HG02938 (cell line): ENCODE results near the gene ZNF622.
"Not testable (repeated sequence)": the region's sequence is repeated elsewhere in the genome, so short reads cannot be mapped to it uniquely, and the experiment has no call there.

ENCODE experiments used
- ATAC-seq: cut with Tn5 transposase; IDR thresholded peaks from one replicate; pipeline ENCODE4 v1.9.1; 2021; ENCODE audit warnings: mild to moderate bottlenecking, moderate library complexity; ENCODE audit not compliant: unreplicated experiment

The ZNF622 gene

DNA sequence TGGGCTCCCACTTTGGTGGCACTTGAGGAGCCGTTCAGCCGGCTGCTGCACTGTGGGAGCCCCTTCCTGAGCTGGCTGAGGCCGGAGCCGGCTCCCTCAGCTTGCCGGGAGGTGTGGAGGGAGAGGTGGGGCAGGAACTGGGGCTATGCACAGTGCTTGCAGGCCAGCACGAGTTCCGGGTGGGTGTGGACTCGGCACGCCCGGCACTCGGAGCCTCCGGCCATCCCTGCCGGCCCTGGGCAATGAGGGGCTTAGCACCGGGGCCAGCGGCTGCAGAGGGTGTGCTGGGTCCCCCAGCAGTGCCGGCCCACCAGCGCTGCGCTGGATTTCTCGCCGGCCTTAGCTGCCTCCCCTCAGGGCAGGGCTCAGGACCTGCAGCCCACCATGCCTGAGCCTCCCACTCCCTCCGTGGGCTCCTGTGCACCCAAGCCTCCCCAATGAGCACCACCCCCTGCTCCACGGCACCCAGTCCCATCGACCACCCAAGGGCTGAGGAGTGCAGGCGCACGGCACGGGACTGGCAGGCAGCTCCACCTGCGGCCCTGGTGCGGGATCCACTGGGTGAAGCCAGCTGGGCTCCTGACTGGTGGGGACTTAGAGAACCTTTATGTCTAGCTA lies 29.4 kb downstream of the ZNF622 start:
- not testable (repeated sequence) for ATAC-seq

GRCh38 chr5:16431490-16431889 lies 34.1 kb downstream of the ZNF622 start:
- no peak for ATAC-seq

DNA sequence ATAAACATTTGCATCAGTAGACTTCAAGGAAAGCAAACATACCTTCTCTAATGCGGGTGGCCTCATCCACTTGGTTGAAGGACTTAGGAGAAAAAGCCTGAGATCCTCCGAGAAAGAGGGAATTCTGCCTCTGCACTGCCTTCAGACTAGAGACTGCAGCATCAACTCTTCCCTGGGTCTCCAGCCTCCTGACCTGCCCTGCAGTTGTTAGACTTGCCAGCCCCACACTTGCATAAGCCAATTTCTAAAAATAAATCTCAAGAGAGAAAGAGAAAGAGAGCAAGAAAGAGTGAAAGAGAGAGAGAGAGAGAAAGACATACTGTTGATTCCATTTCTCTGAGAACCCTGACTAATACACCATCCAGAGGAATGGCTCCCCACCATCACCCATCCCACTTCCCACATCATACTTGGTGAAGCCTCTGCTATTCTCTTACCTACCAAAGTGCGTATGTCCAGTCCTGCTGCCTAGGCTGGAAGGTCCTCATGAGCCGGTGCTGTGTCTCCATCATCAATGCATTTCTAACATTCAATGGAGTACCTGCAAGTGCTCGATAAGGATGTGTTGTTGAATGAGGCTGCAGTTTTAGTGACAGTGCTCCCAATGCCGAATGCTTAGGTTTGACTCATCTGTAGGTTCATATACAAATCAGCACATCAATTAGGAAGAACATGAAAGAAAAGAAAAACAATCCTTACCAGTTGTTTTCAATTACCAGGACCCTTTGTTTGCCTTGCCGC lies 35.1 kb downstream of the ZNF622 start:
- no peak for ATAC-seq

DNA sequence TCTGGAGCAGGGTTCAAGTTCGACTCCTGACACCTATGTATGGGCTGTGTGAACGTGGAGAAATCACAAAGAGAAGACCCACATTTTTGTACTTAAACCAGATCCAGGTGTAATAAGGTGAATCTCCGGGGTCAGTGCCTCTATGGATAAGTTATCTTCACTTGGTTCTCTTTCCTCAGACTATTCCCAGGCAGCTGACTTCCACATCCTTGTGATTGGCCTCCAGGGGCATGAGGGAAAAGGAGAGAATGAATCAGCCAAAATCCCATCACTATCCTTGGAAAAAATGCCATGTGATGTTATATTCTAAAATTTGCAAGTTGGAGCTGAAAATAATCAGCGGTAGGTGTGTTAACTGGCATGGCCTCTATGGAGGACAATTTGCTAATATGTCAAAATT lies 37.2 kb downstream of the ZNF622 start:
- no peak for ATAC-seq

DNA sequence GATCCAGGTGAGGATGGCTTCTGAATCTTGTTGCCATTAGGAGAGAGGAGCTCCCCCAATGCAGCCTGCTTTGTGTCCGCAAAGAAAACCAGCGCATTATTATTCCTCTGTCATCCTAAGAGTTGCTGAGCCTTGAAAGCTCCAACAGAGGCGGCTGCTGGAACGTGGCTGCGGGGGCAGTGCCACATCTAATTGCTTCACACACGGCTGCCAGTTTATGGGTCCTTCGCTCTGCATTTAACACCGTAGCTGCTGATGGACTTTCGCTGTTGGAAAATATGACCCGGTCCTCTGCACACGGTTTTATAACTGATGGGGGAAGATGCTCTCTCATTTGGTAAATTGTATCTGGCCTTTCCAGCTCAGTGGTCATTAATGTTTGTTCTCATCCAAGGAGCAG lies 38.0 kb downstream of the ZNF622 start:
- ATAC-seq, result no peak

DNA sequence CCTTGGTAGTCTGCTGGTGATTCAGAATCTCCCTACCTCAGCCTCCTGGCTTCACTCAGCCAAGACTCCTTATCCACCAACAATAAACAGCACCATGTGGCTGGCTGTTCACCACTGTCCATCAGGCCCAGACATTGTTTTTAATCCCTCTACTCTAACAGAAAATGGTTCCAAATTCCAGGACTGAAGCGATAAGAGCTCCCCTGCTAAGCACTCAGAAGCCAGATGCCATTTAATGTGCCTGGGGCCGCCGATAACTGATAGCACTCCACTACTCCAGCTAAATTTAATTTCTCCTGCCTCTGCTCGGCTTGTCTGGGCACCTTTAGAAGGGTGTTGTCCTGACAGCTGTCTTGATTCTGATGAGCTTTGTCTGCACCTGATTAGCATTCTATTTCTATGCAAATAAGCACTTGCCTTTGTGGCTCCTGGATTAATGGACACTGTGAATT lies 47.1 kb downstream of the ZNF622 start:
- no peak for ATAC-seq

DNA sequence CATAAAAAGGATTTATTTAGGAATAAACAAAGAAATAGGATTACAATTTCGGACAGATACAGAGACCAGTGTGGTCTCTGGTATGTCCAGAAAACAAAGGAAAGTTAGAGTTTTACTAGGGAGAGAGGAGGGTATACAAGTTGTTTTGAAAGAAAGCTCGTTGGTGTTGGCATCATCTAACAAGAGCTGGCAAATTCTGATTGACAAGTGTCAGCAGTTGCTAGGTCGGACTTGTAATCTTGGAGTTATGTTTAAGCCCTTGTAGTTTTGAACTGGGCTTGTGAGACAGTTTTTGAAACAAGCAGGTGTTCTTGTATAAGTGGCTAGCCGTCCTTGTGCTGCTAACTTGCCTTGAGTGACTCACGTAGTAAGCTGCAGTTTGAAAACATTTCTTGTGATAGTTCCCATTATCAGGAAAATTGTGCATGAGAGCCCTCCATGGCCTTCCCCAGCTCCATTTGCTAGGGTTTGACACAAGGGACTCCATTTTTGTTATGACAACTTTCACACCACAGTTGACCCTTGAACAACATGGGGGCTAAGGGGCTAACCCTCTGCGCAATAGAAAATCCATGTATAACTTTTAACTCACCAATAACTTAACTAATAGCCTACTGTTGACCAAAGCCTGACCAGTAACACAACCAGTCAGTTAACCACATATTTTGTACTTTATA lies 48.1 kb downstream of the ZNF622 start:
- ATAC-seq, result no peak

GRCh38 chr5:16414861-16415260 lies 50.7 kb downstream of the ZNF622 start:
- ATAC-seq, result no peak

GRCh38 chr5:16413166-16413860 lies 52.3 kb downstream of the ZNF622 start:
- ATAC-seq, result no peak

DNA sequence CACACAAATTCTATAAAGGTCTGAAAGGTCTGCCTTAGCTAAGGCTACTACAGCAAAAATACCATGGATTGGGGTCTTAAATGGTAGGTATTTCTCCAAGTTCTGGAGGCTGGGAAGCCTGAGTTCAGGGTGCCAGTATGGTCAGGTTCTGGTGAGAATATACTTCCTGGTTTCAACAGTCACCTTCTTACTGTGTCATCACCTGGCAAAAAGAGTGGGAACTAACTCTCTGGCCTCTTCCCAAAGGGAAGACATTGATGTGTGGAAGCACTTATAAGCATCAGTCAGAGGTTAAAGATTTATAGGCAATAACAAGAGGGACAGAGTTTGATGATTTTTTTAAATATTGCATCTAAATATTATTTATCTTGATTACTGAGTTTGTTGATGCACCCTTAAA lies 53.0 kb downstream of the ZNF622 start:
- ATAC-seq, result no peak

- no peak for ATAC-seq
These were observed 53.7 kb downstream of the ZNF622 start for GRCh38 chr5:16411741-16412455.

- ATAC-seq, result no peak
These were observed 54.4 kb downstream of the ZNF622 start for GRCh38 chr5:16411235-16411634.

DNA sequence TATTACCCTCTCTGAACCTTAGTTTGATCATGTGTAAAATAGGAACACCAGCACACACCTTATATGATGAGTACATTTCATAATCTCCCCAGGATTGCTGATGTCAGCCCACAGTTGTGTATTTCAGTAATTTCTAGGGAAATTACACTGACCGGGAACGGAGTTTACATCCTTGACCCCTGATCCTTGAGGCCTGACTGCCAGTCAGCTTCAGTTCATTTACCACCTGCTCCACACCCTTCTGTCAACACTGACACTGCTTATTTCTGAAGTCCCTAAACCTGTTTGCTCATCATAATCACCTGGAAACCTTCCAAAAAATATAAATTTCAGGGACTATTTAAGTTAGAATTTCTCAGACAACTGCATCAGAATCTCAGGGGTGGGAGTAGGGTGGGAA lies 55.3 kb downstream of the ZNF622 start:
- no peak for ATAC-seq

- ATAC-seq, result no peak
These were observed 59.0 kb downstream of the ZNF622 start for GRCh38 chr5:16406630-16407029.

- ATAC-seq, result no peak
These were observed 59.6 kb downstream of the ZNF622 start for GRCh38 chr5:16406023-16406422.
